ENCODE data around the gene HJV. TPM values are rescaled to one million over a fixed set of nuclear protein-coding genes. Genes with fewer than 3 reads are reported as not detected.
A peak's percentile ranks its signal among the peaks of the same experiment; 100 is the strongest.

The HJV gene
- total RNA-seq, 1 donor from 2014 or later = not detected

GRCh38 chr1:145977486-145978470 lies 43.8 kb downstream of the HJV start:
- peak; percentile 86 for TF ChIP-seq CTCF (IDR thresholded peaks at IDR 0.05; ENCODE audit: unreplicated experiment)
- peak; percentile 55 for DNase-seq (ENCODE audit: low spot score)
- no peaks in the 10 kb centered on the region for H3K9me3 Mint-ChIP-seq (ENCODE audit: unreplicated experiment)
- no peaks in the 10 kb centered on the region for H3K4me1 Mint-ChIP-seq (ENCODE audit: unreplicated experiment)
- H3K36me3 Mint-ChIP-seq (ENCODE audit: low read depth, unreplicated experiment) = no peaks in the 10 kb centered on the region
- peaks cover 4% of the 10 kb centered on the region for H3K27me3 Mint-ChIP-seq (ENCODE audit: unreplicated experiment)
- H3K4me3 Mint-ChIP-seq (ENCODE audit: unreplicated experiment) = peak overlapping the region; percentile 68
- H3K27ac Mint-ChIP-seq (ENCODE audit: unreplicated experiment) = peak overlapping the region; percentile 43

DNA sequence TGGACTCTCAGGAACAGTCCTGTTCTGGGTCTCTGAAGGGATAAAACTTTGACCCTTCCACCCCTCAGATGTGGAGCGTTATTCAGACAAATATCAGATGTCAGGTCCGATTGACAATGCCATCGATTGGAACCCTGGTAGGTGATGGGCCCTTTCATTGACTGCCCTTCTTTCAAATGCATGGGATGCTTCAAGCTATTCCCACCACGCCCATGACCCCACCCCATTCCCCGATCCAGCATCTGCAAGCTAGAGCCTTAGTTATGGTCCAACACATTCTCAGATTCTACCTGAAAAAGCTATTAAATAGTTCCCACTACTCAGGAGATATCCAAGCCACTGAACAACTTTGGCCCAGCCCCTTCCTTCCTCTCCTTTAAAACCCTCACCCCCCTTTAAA lies 44.5 kb downstream of the HJV start:
- peaks cover 4% of the 10 kb centered on the region for H3K27me3 Mint-ChIP-seq (ENCODE audit: unreplicated experiment)
- H3K36me3 Mint-ChIP-seq (ENCODE audit: low read depth, unreplicated experiment) = no peaks in the 10 kb centered on the region
- no peak for TF ChIP-seq CTCF (IDR thresholded peaks at IDR 0.05; ENCODE audit: unreplicated experiment)
- DNase-seq (ENCODE audit: low spot score) = no peak
- H3K9me3 Mint-ChIP-seq (ENCODE audit: unreplicated experiment) = no peaks in the 10 kb centered on the region
- peak overlapping the region; percentile 43 for H3K27ac Mint-ChIP-seq (ENCODE audit: unreplicated experiment)
- H3K4me1 Mint-ChIP-seq (ENCODE audit: unreplicated experiment) = no peaks in the 10 kb centered on the region
- no peak overlapping the region for H3K4me3 Mint-ChIP-seq (ENCODE audit: unreplicated experiment)

DNA sequence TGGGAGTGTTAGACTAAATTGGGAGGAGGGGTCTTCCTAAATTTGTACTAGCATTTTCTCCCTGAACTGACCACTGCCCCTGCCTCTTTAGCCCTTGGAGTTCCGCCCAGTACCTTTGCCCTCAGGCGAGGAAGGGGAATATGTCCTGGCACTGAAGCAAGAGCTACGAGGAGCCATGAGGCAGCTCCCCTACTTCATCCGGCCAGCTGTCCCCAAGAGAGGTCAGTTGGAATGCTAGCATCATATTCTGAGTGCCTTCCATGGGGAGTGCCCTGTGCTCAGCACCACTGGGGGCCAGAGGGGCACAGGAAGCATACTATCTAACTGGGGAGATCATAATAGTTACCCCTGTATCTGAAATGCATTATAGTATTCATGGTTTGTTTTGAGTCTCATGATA lies 46.3 kb downstream of the HJV start:
- no peak for TF ChIP-seq CTCF (IDR thresholded peaks at IDR 0.05; ENCODE audit: unreplicated experiment)
- DNase-seq (ENCODE audit: low spot score) = no peak
- Mint-ChIP-seq H3K27me3 (ENCODE audit: unreplicated experiment) (peaks cover 4% of the 10 kb centered on the region), H3K27ac (ENCODE audit: unreplicated experiment) (no peak overlapping the region), H3K36me3 (ENCODE audit: low read depth, unreplicated experiment) (no peaks in the 10 kb centered on the region), H3K4me3 (ENCODE audit: unreplicated experiment) (no peak overlapping the region), H3K9me3 (ENCODE audit: unreplicated experiment) (no peaks in the 10 kb centered on the region), H3K4me1 (ENCODE audit: unreplicated experiment) (no peaks in the 10 kb centered on the region)

GRCh38 chr1:145974721-145975120 lies 46.8 kb downstream of the HJV start:
- Mint-ChIP-seq H3K4me3 (ENCODE audit: unreplicated experiment) (no peak overlapping the region), H3K9me3 (ENCODE audit: unreplicated experiment) (no peaks in the 10 kb centered on the region), H3K4me1 (ENCODE audit: unreplicated experiment) (no peaks in the 10 kb centered on the region), H3K27me3 (ENCODE audit: unreplicated experiment) (peaks cover 4% of the 10 kb centered on the region), H3K27ac (ENCODE audit: unreplicated experiment) (no peak overlapping the region), H3K36me3 (ENCODE audit: low read depth, unreplicated experiment) (no peaks in the 10 kb centered on the region)
- TF ChIP-seq CTCF (IDR thresholded peaks at IDR 0.05; ENCODE audit: unreplicated experiment) = no peak
- DNase-seq (ENCODE audit: low spot score) = no peak

DNA sequence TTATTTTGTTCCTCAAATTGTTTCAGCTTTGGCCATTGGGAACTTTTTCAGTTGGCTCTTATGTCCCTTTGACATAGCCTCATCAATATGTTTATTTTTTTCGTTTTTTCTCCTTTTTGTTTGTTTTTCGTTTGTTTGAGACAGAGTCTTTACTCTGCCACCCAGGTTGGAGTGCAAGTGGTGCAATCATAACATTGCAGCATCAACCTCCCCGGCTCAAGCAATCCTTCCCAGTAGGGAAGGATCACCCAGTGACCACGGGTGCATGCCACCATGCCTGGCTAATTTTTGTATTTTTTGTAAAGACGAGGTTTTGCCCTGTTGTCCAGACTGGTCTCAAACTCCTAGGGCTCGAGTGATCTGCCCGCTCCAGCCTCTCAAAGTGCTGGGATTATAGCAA lies 49.0 kb downstream of the HJV start:
- no peak for TF ChIP-seq CTCF (IDR thresholded peaks at IDR 0.05; ENCODE audit: unreplicated experiment)
- no peak for DNase-seq (ENCODE audit: low spot score)
- Mint-ChIP-seq H3K9me3 (ENCODE audit: unreplicated experiment) (no peaks in the 10 kb centered on the region), H3K36me3 (ENCODE audit: low read depth, unreplicated experiment) (no peaks in the 10 kb centered on the region), H3K4me3 (ENCODE audit: unreplicated experiment) (no peak overlapping the region), H3K27me3 (ENCODE audit: unreplicated experiment) (peaks cover 2% of the 10 kb centered on the region), H3K27ac (ENCODE audit: unreplicated experiment) (no peak overlapping the region), H3K4me1 (ENCODE audit: unreplicated experiment) (no peaks in the 10 kb centered on the region)
